Activated B cell treated with CpG ODN at 0.5 μM for 24 hours (primary cell): ENCODE measurements around the gene HTR6. TPM values are rescaled to one million over a fixed set of nuclear protein-coding genes. Genes with fewer than 3 reads are reported as not detected.

ENCODE experiments used
- ATAC-seq: fragments of 200-7000 bp; cut with Tn5 transposase; one replicate; pipeline ENCODE4 v1.10.0; 2021; ENCODE audit warnings: low read depth, mild to moderate bottlenecking, moderate library complexity
- CTCF ChIA-PET: fragments of 350-600 bp; sonication (Branson Sonifier 250); formaldehyde crosslinking; loops from one replicate; lab custom pipeline; 2021; ENCODE audit warnings: antibody characterized with exemption; lab: Charles Lee
- POLR2A ChIA-PET: fragments of 350-600 bp; sonication (Branson Sonifier 250); formaldehyde crosslinking; loops from one replicate; lab custom pipeline; 2021; ENCODE audit warnings: antibody characterized with exemption; lab: Charles Lee
- DNase-seq: peaks from one replicate; pipeline ENCODE4 v3.0.0; 2022
- H3K27ac Mint-ChIP-seq: one replicate; pipeline ENCODE4 v1.8.0; 2020; ENCODE audit warnings: mixed read lengths
- H3K27me3 Mint-ChIP-seq: one replicate; pipeline ENCODE4 v1.8.0; 2021; ENCODE audit warnings: mixed read lengths
- H3K36me3 Mint-ChIP-seq: one replicate; pipeline ENCODE4 v1.8.0; 2021; ENCODE audit warnings: low read depth, mixed read lengths
- H3K4me1 Mint-ChIP-seq: one replicate; pipeline ENCODE4 v1.8.0; 2021; ENCODE audit warnings: mixed read lengths
- H3K4me3 Mint-ChIP-seq: one replicate; pipeline ENCODE4 v1.8.0; 2020; ENCODE audit warnings: mild to moderate bottlenecking, mixed read lengths
- H3K9me3 Mint-ChIP-seq: one replicate; pipeline ENCODE4 v1.8.0; 2020; ENCODE audit warnings: mixed read lengths
- CTCF ChIP-seq: fragments of 200-600 bp; IDR thresholded peaks from one replicate; pipeline ENCODE4 v1.8.0; 2022; ENCODE audit warnings: antibody characterized with exemption, mild to moderate bottlenecking
- intact Hi-C: fragments of 100-400 bp; cut with micrococcal nuclease; formaldehyde crosslinking; loops from one replicate; pipeline ENCODE4 v1.15.1; 2024
- total RNA-seq: library from RNA; stranded (reverse); gene quantifications from 2 replicates; pipeline ENCODE4 v1.2.3, GENCODE V29; 2022

Gene HTR6
- total RNA-seq, 1 donor from 2014 or later, result not detected

- Mint-ChIP-seq H3K27ac (no peak overlapping the region), H3K9me3 (no peaks in the 10 kb centered on the region), H3K27me3 (peaks cover 31% of the 10 kb centered on the region), H3K36me3 (no peaks in the 10 kb centered on the region), H3K4me1 (peaks cover 4% of the 10 kb centered on the region), H3K4me3 (no peak overlapping the region)
- POLR2A ChIA-PET, result no interaction called here
- intact Hi-C loops, result loop anchor here (1.0 to 5.0 kb wide), 2 partner anchors 306 to 408 kb away; no protein-coding TSS in a partner anchor
- CTCF ChIA-PET, result interaction anchor here (1.3 to 1.8 kb wide), 3 partner anchors 260 to 471 kb away, joined by 5 to 8 read pairs (median 6); no protein-coding TSS in a partner anchor
- no peak for ATAC-seq
- no peak for TF ChIP-seq CTCF
- no peak for DNase-seq
These were observed 14.1 kb upstream of the HTR6 start for GRCh38 chr1:19650416-19651140.

- Mint-ChIP-seq H3K4me3 (no peak overlapping the region), H3K36me3 (no peaks in the 10 kb centered on the region), H3K4me1 (peaks cover 4% of the 10 kb centered on the region), H3K9me3 (no peaks in the 10 kb centered on the region), H3K27ac (no peak overlapping the region), H3K27me3 (peaks cover 28% of the 10 kb centered on the region)
- TF ChIP-seq CTCF, result no peak
- intact Hi-C loops, result loop anchor here (1.0 to 5.0 kb wide), 2 partner anchors 307 to 409 kb away; no protein-coding TSS in a partner anchor
- POLR2A ChIA-PET, result no interaction called here
- DNase-seq (no peak), ATAC-seq (peak; percentile 65)
- CTCF ChIA-PET, result interaction anchor here (1.3 to 1.8 kb wide), 3 partner anchors 260 to 472 kb away, joined by 5 to 8 read pairs (median 6); no protein-coding TSS in a partner anchor
These were observed 13.4 kb upstream of the HTR6 start for GRCh38 chr1:19651141-19651737.

GRCh38 chr1:19654386-19654785 is 10.3 kb upstream of the HTR6 start:
- ATAC-seq (no peak), DNase-seq (no peak)
- Mint-ChIP-seq H3K27me3 (peaks cover 16% of the 10 kb centered on the region), H3K36me3 (no peaks in the 10 kb centered on the region), H3K9me3 (no peaks in the 10 kb centered on the region), H3K27ac (no peak overlapping the region), H3K4me3 (no peak overlapping the region), H3K4me1 (peaks cover 2% of the 10 kb centered on the region)
- TF ChIP-seq CTCF, result no peak
- POLR2A ChIA-PET, result interaction anchor here (0.6 kb wide), 1 partner anchor 241 kb away, joined by 3 read pairs; no protein-coding TSS in a partner anchor
- intact Hi-C loops, result loop anchor here (5.0 kb wide), 1 partner anchor 412 kb away; no protein-coding TSS in a partner anchor
- CTCF ChIA-PET, result interaction anchor here (0.6 to 1.4 kb wide), 6 partner anchors 8 to 312 kb away, joined by 3 to 5 read pairs (median 3); no protein-coding TSS in a partner anchor

GRCh38 chr1:19654886-19655717 is 9.6 kb upstream of the HTR6 start:
- Mint-ChIP-seq H3K36me3 (no peaks in the 10 kb centered on the region), H3K9me3 (no peaks in the 10 kb centered on the region), H3K27me3 (peaks cover 19% of the 10 kb centered on the region), H3K4me3 (no peak overlapping the region), H3K4me1 (peaks cover 7% of the 10 kb centered on the region), H3K27ac (no peak overlapping the region)
- ATAC-seq (no peak), DNase-seq (no peak)
- POLR2A ChIA-PET, result interaction anchor here (0.6 kb wide), 1 partner anchor 241 kb away, joined by 3 read pairs; no protein-coding TSS in a partner anchor
- intact Hi-C loops, result loop anchor here (5.0 kb wide), 1 partner anchor 413 kb away; no protein-coding TSS in a partner anchor
- no peak for TF ChIP-seq CTCF
- CTCF ChIA-PET, result interaction anchor here (1.3 kb wide), 1 partner anchor 49 kb away, joined by 3 read pairs; no protein-coding TSS in a partner anchor
